Measurements from ENCODE around the gene EFNA4.

The EFNA4 gene

GRCh38 chr1:155069551-155070157 lies 6.1 kb downstream of the EFNA4 start:
- no peak for DNase-seq
- in situ Hi-C loops (cut with MboI; ENCODE audit: low pct_unique_long_range_greater_than_20kb, low sequenced_read_pairs) = no loop called here

- DNase-seq = no peak
- in situ Hi-C loops (cut with MboI; ENCODE audit: low pct_unique_long_range_greater_than_20kb, low sequenced_read_pairs) = no loop called here
Measured at GRCh38 chr1:155070158-155070621, 6.7 kb downstream of the EFNA4 start.

DNA sequence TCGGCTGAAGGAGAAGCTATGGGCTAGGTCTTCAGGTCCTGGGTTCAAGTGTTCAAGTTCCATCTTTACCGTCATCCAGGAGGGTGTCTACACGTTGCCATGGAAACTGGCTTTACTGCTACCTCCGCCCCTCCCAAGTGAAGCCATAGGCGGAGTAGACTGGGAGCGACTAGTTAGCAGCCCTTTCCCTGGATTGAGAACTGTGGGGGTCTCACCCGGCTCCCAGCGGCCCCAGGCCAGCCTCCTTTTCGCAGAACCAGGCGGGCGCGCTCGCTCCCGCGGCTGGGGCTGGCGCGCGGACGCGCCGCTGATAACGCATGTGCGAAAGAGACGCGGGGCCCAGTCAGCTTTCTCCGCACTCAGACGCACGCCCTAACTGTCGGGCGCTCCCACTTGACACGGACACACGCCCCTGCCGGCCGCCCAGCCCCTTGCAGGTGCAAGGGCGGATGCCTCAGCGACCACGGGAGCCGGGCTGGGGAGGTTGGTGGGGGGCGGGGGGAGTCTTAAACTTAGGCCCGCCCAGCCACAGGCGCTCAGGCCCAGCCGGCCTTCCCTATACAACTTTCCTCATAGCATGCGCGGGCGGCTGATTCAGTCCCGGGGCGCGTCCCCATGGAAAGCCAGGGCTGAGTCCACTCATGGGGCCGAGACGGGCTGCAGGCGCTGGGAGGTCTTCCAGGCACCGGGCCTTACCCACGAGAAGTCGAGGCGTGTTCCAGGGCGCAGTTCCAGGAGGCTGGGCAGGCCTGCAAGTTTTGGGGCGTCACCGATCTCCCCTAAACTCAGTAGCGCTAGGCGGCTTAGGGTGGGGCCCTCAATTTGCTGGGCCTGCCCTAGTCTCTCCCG lies 7.4 kb downstream of the EFNA4 start:
- DNase-seq = peak; percentile 83
- in situ Hi-C loops (cut with MboI; ENCODE audit: low pct_unique_long_range_greater_than_20kb, low sequenced_read_pairs) = no loop called here

GRCh38 chr1:155071701-155072100 lies 8.2 kb downstream of the EFNA4 start:
- no peak for DNase-seq
- in situ Hi-C loops (cut with MboI; ENCODE audit: low pct_unique_long_range_greater_than_20kb, low sequenced_read_pairs) = no loop called here

DNA sequence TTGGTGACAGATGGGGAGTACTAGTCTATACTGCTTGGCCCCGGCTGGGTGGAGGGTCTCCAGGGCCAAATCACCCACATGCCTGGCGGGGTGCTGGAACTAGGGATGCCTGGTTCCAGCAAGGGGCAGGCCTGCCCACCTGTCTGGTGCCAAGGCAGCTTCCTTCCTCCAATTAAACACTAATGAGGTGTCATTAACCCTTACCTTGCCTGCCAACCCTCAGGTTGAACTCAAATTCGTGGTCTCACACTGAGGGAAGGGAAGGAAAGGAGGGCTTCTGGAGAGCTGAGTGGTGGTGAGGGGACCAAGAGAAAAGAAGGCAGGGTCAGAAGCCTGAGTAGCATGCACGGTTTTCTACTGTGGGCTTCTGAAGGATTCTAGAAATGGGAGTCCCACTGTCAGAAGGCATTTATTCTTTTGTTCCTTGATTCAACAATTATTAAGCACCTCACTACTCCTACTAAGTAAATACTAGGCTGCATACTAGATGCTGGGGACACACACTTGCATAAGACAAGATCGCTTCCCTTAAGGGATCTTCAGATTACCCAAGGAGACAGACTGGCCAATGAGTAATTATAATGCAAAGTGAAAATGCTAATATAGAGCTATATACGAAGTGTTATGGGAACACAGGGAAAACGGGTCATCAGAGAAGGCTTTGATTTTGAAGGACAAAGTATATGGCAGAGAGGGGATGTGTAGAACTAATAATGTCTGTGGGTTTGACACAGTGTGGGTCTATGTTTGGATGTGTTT lies 9.2 kb downstream of the EFNA4 start:
- no peak for DNase-seq
- in situ Hi-C loops (cut with MboI; ENCODE audit: low pct_unique_long_range_greater_than_20kb, low sequenced_read_pairs) = no loop called here

DNA sequence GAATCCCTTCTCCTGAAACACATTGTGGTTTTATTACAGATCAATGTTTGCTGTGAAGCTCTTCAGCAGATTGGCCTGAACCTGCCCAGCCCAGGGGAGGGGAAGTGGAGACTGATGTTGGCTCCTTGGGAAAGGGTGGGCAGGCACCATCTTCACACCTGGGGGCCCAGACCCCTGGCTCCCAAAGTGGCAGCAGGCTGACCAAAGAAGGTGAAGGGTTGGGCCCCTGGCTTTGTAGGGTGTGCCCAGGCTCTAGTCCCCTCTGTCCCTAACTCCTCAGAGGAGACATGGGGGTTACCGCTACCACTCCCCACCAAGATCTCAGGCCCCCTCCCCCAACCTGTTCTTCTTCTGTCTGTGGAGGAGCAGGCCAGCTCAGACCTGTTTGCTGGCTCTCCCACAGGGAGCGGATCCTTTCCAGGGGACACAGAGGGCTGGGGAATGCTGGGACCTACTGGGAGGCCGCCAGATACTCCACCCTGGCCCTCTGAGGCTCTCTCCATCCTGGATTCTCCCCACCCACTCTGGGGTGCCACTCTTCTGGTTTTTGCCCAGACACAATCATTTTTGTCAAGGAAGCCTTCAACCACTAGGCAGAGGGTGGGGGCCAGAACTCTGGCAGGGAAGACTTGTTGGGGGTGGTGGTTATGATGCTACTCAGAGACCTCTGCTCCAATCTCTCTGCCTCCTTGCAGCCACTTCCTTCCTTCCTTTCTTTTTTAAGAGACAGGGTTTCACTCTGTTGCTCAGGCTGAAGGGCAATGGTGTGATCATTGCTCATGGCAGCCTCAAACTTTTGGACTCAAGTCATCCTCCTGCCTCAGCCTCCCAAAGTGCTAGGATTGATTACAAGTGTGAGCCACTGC lies 10.1 kb downstream of the EFNA4 start:
- DNase-seq = peak; percentile 81
- in situ Hi-C loops (cut with MboI; ENCODE audit: low pct_unique_long_range_greater_than_20kb, low sequenced_read_pairs) = no loop called here

DNA sequence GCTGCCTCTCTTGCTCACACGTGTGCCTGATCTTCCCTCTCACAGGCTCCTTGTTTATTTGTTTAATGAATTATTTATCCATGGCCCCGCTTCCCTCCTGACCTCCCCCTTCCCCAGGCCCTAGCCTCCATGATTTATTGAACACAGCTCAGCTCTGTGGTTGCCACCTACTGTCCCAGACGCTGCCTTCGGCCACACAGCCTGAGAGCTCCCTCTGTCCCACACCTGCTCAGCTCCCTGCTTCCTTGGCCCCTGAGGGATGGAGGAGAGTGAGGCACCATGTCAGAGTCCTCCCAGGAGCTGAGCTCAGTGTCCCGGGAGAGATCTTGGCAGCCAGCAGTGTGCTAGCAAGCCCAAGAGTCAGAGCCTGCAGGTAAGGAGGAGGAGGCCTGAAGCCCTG lies 12.0 kb downstream of the EFNA4 start:
- no peak for DNase-seq
- in situ Hi-C loops (cut with MboI; ENCODE audit: low pct_unique_long_range_greater_than_20kb, low sequenced_read_pairs) = no loop called here

GRCh38 chr1:155076371-155076770 lies 12.8 kb downstream of the EFNA4 start:
- DNase-seq = no peak
- in situ Hi-C loops (cut with MboI; ENCODE audit: low pct_unique_long_range_greater_than_20kb, low sequenced_read_pairs) = no loop called here

- in situ Hi-C loops (cut with MboI; ENCODE audit: low pct_unique_long_range_greater_than_20kb, low sequenced_read_pairs) = no loop called here
Measured at GRCh38 chr1:155077346-155077745, 13.8 kb downstream of the EFNA4 start.

DNA sequence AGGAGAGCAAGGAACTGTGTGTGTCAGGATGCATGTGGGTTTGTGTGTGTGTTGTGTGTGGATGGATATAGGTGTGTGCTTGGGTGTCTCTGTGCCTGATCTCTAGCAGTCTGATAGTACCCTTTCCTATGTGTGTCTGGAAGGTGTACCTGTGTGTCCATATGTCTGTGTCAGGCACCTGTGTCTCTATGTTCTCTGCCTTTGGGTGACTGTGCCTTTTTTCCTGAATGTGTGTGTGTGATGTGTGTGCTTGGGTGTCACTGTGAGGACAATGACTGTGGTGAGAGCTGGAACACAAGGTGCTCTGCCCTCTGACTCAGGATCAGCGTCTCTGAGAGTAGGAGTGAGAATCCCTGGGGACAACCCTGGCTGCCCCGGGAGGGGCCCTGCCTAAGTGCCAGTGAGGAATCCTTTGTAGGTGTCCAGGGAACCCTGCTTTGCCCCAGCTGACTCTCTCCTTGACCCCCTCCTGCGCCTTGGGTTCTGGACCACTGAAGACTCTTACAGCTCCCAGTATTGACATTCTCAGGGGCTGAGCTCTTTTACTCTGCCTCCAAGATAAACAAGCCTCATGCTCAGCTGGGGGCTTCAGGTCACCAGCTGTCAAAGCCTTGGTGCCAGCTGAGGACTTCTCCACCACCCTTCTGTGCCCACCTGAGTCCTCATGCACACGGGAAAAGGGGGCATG lies 14.4 kb downstream of the EFNA4 start:
- in situ Hi-C loops (cut with MboI; ENCODE audit: low pct_unique_long_range_greater_than_20kb, low sequenced_read_pairs) = no loop called here
- DNase-seq = no peak

More at GRCh38 chr1:155077346-155077745, 13.8 kb downstream of the EFNA4 start:
- no peak for DNase-seq

GRCh38 chr1:155078469-155079209 lies 15.1 kb downstream of the EFNA4 start, which contains the start of gene EFNA3:
Gene EFNA3, plus strand, starts transcription at chr1:155078837. Its CDS starts 105 bp downstream, at chr1:155078942.
- peak; percentile 53 for DNase-seq
- in situ Hi-C loops (cut with MboI; ENCODE audit: low pct_unique_long_range_greater_than_20kb, low sequenced_read_pairs) = no loop called here

DNA sequence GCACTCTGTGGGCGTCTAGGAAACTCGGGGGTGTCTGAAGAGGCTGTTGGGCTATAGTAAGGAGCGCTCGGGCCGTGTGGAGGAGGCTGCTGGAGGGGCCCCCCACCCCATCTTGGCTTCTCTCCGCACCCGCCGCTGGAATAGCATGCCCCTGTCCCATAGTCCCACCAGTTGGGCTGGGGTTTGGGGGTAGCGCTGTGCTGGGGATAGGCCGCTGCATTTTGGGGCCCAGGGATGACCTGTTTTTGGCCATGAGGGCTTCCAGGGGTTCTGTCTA lies 15.6 kb downstream of the EFNA4 start:
- no peak for DNase-seq
- in situ Hi-C loops (cut with MboI; ENCODE audit: low pct_unique_long_range_greater_than_20kb, low sequenced_read_pairs) = no loop called here

GRCh38 chr1:155079487-155080311 lies 16.2 kb downstream of the EFNA4 start:
- DNase-seq = no peak
- in situ Hi-C loops (cut with MboI; ENCODE audit: low pct_unique_long_range_greater_than_20kb, low sequenced_read_pairs) = loop anchor here (10.0 kb wide), 1 partner anchor 85 kb away; no protein-coding TSS in a partner anchor

- in situ Hi-C loops (cut with MboI; ENCODE audit: low pct_unique_long_range_greater_than_20kb, low sequenced_read_pairs) = loop anchor here (10.0 kb wide), 1 partner anchor 84 kb away; no protein-coding TSS in a partner anchor
- peak; percentile 56 for DNase-seq
Measured at GRCh38 chr1:155080312-155081228, 17.0 kb downstream of the EFNA4 start.

- in situ Hi-C loops (cut with MboI; ENCODE audit: low pct_unique_long_range_greater_than_20kb, low sequenced_read_pairs) = loop anchor here (10.0 kb wide), 1 partner anchor 83 kb away; no protein-coding TSS in a partner anchor
- no peak for DNase-seq
Measured at GRCh38 chr1:155081472-155082300, 18.1 kb downstream of the EFNA4 start.

Data from KBM-7 (cell line).